HG02884 (cell line): ENCODE measurements around the gene USB1.

Source experiments
- ATAC-seq: cut with Tn5 transposase; IDR thresholded peaks from one replicate; pipeline ENCODE4 v1.9.1; 2021; ENCODE audit warnings: mild to moderate bottlenecking, moderate library complexity; ENCODE audit not compliant: unreplicated experiment

Gene USB1

DNA sequence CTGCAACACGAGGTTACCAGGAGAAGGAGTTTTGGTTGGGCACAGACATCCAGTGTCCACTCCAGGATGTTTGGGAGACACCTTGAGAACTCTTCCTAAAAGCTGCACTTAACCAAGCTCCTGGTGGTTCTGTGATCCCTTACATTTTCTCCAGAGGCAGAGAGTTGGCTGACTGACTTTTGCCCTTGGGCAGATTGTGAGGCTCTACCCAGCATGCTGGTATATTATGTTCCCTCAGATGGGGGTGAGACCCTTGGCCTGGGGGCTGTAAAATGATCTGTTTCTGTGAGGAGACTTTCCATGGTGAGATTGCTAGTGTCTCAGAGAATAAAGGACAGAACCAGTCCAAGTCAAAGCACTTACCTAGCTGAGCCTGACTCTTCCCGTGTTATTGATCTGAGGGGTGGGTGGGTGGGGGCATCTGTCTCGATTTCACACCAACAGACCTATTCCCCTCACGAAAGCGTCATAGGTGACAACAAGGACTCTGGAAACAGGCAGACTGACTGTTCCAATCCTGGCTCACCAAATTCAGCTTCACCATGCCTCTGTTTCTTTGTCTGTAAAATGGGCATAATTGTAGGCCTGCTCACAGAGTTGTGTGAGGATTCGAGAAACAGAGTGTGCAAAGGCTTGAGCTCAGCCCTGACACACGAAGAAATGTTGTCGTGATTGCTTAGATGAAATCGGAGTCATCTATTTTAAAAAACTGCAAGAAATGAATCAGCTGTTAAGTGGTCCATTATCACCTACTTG lies 12.2 kb downstream of the USB1 start:
- no peak for ATAC-seq

DNA sequence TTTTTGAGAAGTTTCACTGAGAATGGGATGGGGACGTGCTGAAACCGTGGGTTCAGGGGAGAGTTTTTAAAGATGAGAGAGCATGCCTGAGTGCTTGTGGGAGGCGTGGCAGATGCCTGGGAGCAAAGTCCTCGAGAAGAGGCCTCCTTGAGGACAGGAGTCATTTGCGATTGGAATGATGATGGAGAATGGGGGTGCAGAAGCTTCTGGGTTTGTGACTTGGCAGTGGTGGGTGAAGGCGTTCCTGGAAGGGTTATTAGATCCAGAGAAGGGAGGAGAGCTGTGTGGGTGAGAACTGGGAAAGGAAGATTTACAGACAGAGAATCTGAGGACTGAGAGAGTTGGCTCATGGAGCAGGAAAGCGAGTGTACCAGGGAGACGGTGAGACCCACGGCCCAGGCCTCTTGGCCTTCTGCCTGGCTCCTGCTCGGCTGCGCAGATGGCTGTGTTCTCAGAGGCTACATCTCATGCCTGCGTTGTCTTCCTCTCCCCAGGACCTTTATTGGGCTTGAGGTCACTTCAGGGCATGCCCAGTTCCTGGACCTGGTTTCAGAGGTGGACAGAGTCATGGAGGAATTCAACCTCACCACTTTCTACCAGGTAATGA lies 15.7 kb downstream of the USB1 start:
- no peak for ATAC-seq

DNA sequence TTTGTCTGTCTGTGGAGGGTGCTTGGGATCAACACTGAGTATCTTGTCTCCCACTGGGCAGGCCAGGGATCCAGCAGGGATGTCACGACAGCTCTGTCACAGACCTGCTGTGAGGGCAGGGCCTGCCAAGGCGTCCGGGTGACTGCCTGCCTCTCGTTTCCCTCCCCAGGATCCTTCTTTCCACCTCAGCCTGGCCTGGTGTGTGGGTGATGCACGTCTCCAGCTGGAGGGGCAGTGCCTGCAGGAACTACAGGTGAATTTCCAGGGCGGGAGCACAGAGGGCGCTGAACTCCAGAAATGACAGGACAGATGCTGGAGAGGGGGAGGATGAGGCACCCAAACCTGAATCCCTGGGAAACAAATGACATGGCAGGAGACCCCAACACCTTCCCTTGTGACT lies 17.6 kb downstream of the USB1 start:
- ATAC-seq, result no peak

- ATAC-seq, result no peak
Measured at GRCh38 chr16:58019866-58020538, 18.8 kb downstream of the USB1 start.

DNA sequence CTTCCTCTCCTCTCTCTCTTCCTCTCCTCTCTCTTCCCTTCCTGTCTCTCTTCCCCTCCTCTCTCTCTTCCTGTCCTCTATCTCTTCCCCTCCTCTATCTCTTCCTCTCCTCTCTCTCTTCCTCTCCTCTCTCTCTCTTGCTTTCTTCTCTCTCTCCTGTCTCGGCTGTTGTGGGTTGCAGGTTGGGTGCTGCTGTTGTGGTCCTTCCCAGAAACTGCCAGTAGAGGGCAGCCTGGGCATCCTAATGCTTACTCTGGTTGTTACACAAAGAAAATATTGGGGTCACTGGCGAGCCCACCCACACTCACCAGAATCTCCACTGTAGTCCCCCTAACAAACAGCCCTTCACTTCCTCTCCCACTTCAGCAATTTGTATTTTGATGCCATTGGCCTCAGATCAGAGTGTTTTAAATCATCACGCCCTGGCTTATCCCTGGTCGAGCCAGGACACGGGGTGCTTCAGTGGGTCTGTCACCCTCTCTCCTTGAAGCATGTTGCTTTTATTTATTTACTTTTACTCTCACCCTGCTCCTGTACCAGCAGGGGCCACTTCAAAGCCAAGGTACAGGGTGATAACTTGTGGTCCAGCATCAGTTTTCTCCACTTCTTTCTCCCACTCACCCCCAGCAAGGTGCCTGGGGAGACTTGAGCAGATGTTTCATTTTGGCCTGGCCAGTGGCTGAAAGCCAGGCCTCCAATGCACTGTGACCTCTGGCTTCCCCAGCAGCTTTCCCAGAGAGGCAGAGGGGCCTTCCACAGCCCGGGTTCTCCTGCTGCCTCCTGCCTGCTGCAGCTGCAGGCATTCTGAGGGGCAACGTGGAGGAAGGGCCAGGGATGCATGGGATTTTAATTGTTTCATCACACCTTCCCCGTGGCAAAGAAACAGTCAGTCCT lies 19.7 kb downstream of the USB1 start:
- no peak for ATAC-seq

DNA sequence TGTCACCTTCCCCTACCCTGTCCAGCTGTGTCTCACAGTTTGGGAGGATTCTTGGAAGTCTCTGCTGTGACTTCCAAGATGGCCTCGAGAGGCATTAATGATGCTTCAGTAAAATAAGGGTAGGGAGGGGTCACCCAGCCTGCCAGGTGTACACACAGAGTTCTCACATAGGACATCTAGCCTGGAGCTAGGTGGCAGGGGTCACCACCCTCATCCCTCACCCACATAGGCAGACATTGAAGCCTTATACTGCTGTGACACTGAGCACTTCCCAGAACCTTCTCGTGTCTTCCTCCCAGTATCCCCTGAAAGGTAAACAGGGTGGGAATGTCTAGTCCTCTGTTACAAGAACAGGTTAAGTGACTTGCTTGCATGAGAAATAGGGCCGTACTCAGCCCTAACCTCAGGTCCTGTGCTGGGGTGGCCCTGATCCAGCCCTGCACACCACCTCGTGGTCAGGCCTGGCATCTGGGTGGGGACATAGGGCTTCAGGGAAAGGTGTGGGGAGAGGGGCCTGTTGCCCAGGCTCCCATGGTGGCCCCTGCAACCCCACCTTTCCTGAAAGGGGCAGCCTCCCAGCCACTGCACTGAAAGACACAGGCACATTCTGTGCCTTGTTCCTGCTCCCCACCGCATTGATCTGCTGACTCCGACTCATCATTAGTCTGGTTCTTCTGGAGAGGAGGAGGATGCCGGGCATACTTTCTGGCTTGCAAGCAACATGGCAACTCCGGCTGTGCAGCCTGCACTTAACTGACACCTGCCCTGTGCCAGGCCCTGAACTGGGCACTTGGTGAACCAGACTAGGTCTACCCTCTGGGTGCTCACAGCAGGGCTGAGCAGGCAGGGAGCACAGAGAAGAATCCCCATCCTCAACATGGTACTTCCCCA lies 20.7 kb downstream of the USB1 start:
- no peak for ATAC-seq

GRCh38 chr16:58022601-58023371 lies 21.6 kb downstream of the USB1 start:
- no peak for ATAC-seq

DNA sequence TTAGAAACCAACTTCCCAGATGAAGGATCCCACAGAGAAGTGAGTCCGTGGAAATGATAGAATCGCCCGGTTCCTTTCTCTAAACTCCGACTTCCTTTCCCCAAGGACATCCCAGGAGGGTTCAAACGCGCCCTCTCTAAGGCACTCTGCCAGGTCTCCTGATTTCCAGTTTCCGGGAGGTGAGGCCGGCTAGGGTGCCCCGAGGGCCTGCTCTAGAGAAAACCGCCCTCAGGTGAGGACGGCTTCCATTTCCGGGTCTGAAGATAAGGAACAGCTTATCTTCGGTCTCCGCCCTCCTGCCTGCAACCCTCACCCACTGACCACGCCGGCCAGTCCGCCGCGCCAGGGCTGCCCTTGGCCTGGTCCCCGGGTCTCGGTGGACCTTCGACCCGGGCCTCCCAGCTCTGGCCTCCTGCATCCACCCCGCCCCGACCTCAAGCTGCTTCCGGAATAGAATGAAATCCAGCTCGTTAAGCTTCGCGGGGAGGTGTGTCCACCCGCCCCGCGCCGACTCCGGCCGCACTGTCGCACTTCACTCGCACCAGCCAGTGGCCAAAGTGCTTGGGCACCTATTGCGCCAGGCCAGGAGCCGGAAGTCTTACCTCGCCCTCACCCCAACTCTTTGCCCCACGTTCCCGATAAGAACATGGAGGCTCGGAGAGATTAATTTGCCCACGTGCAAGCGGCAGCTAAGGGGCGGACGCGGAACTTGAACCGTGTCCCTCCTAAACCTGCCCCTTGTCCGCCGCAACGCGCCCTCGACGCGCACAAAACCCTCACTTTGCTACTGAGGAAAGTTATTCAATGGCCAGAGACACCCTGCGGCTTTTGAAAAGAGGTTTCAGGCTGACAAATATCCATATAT lies 23.5 kb downstream of the USB1 start:
- ATAC-seq, result no peak

DNA sequence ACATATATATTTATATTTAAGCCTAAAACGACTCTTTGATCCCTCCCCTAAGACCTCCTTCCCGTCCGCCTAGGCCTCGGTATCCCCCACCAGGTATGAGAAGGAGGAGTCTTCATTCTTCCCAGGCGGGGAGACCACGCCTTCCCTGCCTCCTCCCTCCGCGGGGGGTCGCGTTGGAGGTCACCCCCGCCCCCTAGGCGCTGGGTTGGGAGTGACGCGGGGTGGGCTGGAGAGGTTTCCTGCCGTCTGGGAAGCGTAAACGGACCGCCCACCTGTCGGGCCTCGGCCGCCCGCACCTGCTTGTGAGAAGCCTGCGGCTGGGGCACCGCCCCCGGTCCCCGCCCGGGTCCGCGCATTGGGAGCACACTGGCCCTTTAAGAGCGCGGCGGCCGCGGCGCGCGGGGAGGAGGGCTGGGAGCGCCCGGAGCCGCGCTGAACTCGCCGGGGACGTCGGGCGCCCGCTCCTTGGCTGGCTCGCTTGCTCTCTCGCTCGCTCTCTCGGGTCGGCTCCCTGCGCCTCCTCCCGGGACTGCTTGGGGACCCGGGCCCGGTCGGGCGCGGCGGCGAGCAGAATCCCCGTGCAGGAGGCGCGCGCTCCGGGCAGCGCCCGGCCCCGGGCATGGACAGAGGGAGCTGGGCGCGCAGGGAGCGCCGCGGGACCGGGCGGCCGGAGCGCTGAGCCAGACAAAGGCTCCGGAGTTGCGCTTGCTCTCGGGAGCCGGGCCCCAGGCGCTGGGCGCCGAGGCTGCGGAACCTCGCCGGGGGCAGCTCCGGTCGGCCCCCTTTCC lies 24.3 kb downstream of the USB1 start, which contains the start of gene MMP15:
Gene MMP15 (plus strand): TSS at position 404 of the 788 bp plus-strand sequence. CDS start 597 bp downstream, outside the sequence.
- peak; percentile 51 for ATAC-seq

DNA sequence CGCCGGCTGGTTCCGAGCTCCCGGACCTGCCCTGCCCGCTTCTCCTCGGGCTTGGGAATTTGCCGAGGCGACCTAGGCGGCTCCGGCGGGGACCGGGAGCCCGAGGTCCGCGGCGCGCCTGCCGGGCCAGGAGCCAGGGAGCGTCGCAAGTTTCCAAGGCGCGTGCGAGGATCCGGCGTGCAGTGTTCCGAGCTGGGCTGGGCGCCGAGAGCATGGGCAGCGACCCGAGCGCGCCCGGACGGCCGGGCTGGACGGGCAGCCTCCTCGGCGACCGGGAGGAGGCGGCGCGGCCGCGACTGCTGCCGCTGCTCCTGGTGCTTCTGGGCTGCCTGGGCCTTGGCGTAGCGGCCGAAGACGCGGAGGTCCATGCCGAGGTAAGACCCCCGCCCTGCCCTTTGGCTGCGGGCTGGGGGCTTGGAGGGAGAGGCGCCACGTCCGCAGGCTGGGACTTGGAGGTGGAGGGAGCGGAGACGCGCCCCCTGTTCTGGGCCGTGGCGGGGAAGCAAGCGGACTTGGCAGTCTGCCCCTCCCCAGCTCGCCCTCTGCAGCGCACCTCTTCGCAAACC lies 25.0 kb downstream of the USB1 start:
- peak; percentile 19 for ATAC-seq

GRCh38 chr16:58026705-58027160 lies 25.5 kb downstream of the USB1 start:
- ATAC-seq, result no peak

GRCh38 chr16:58027161-58027915 lies 26.1 kb downstream of the USB1 start:
- no peak for ATAC-seq

DNA sequence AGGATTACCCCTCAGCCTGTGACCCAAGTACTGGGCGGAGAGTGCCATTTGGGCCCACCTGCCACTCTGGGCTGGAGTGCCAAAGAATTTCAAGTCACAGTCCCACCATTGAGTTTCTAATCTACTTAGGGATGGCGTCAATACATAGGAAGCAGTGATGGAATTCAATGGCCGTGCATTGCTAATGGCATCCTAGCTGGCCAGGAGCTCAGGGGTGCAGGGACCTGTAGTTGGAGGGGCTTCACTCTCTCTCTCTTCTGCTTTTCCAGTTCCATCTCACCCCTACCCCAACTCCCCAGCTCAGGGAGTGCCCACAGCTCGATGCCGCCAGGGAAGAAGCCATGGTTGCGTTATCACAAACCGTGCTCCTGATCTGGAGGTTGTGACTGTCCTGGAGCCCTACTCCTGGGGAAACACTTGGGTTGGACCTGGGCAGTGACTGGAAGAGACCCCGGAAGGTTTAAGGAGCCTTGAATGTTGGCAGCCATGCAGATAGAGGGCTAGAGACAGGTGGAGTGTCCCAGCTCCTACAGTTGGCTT lies 26.8 kb downstream of the USB1 start:
- no peak for ATAC-seq

DNA sequence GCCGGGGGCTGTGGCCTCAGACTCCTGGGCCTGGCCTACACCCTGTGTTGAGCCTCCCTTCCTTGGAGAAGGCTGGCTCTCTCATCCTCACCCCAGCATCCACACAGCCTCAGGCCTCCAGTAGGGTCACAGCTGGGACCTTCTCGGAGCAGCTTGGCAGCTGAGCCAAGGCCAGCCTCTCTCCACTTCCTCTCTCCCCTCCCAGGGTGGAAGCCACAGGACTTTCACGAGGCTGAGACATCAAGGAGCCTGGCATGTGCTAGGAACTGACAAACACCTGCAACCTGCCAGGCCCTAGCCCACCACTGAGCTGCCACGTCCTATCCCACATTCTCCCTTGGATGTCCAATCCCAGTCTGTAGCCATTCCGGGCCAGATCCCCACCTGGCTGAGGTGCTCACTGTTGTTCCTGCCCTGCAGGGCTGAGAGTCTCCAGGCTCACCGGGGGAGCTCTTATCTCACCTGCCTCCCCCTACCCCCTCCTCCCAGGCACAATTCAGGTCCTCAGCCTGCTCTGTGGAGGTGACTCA lies 27.4 kb downstream of the USB1 start:
- no peak for ATAC-seq

DNA sequence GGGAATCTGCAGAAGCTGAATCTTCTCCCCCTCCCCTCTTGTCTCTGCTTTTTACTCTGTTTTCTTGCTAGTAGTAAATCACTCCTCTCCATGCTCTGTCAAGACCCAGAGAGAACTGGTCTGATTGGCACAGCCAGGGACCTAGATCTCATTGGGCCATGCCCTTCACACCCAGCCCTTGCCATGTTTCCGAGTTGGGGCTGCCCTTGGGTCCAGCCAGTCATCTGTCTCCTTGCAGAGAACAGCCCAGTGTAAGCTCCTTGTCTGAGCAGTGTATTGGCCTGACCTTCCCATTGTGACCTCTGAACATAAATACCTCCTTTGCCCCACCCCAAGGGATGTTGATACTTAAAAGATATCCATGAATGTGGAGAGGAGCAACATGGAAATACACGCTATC lies 28.2 kb downstream of the USB1 start:
- ATAC-seq, result no peak
